GM10248 (cell line): ENCODE data around the gene PITPNC1.
"Not testable (repeated sequence)": the region's sequence is repeated elsewhere in the genome, so short reads cannot be mapped to it uniquely, and the experiment has no call there.

Experiments used
- CTCF ChIA-PET: fragments of 300-600 bp; sonication (Branson Sonifier 250); formaldehyde crosslinking; extraction: SDS; loops from one replicate; lab custom pipeline; 2021; ENCODE audit warnings: antibody characterized with exemption; lab: Yijun Ruan, JAX
- POLR2A ChIA-PET: fragments of 350-650 bp; sonication (Branson Sonifier 250); formaldehyde crosslinking; extraction: SDS; loops from one replicate; lab custom pipeline; 2020; ENCODE audit warnings: antibody characterized with exemption; lab: Yijun Ruan, JAX
- DNase-seq: peaks from one replicate; pipeline ENCODE4 v3.0.0; 2012; ENCODE audit errors: extremely low spot score
- CTCF ChIP-seq: IDR thresholded peaks from 2 replicates; pipeline ENCODE4 v1.5.1; 2012; ENCODE audit warnings: mild to moderate bottlenecking, low read depth; ENCODE audit errors: extremely low read depth, missing control alignments, control extremely low read depth

Gene PITPNC1

GRCh38 chr17:67647482-67647881 is 270.4 kb downstream of the PITPNC1 start:
- POLR2A ChIA-PET: interaction anchor here (0.6 kb wide), 3 partner anchors 73 to 413 kb away, joined by 3 to 4 read pairs (median 4); no protein-coding TSS in a partner anchor

GRCh38 chr17:67648032-67648905 is 271.2 kb downstream of the PITPNC1 start:
- CTCF ChIA-PET: interaction anchor here (0.8 to 7.9 kb wide), 14 partner anchors 9 to 272 kb away, joined by 3 to 68 read pairs (median 6); partner anchors contain the start of genes NOL11 and PITPNC1
- POLR2A ChIA-PET: interaction anchor here (0.6 kb wide), 2 partner anchors 320 to 414 kb away, joined by 3 to 4 read pairs; no protein-coding TSS in a partner anchor
- no peak for TF ChIP-seq CTCF
- no peak for DNase-seq

More at GRCh38 chr17:67647482-67647881, 270.4 kb downstream of the PITPNC1 start:
- CTCF ChIA-PET: interaction anchor here (0.8 to 7.9 kb wide), 12 partner anchors 9 to 271 kb away, joined by 3 to 68 read pairs (median 8); partner anchors contain the start of genes NOL11 and PITPNC1
- no peak for TF ChIP-seq CTCF
- no peak for DNase-seq

- not testable (repeated sequence) for DNase-seq
- ChIA-PET CTCF (interaction anchor here (0.7 to 7.9 kb wide), 12 partner anchors 9 to 272 kb away, joined by 3 to 68 read pairs (median 8); partner anchors contain the start of genes NOL11 and PITPNC1), POLR2A (interaction anchor here (0.6 kb wide), 1 partner anchor 185 kb away, joined by 3 read pairs; no protein-coding TSS in a partner anchor)
These were observed 271.8 kb downstream of the PITPNC1 start for GRCh38 chr17:67648906-67649295.

- ChIA-PET CTCF (interaction anchor here (0.7 to 7.9 kb wide), 10 partner anchors 9 to 273 kb away, joined by 3 to 68 read pairs (median 6); partner anchors contain the start of genes NOL11 and PITPNC1), POLR2A (interaction anchor here (1.0 kb wide), 1 partner anchor 9 kb away, joined by 4 read pairs; no protein-coding TSS in a partner anchor)
- DNase-seq: no peak
- TF ChIP-seq CTCF: no peak
These were observed 272.8 kb downstream of the PITPNC1 start for GRCh38 chr17:67649891-67650290.

- DNase-seq: not testable (repeated sequence)
- ChIA-PET POLR2A (interaction anchor here (0.7 kb wide), 1 partner anchor 81 kb away, joined by 4 read pairs; no protein-coding TSS in a partner anchor), CTCF (interaction anchor here (1.4 to 7.9 kb wide), 5 partner anchors 18 to 279 kb away, joined by 3 to 68 read pairs (median 5); partner anchors contain the start of gene PITPNC1)
These were observed 274.1 kb downstream of the PITPNC1 start for GRCh38 chr17:67651218-67651579.

- no peak for TF ChIP-seq CTCF
- CTCF ChIA-PET: interaction anchor here (0.9 to 6.2 kb wide), 6 partner anchors 10 to 276 kb away, joined by 3 to 58 read pairs (median 4); partner anchors contain the start of gene PITPNC1
- POLR2A ChIA-PET: no interaction called here
- no peak for DNase-seq
These were observed 275.4 kb downstream of the PITPNC1 start for GRCh38 chr17:67652433-67652832.

- ChIA-PET CTCF (interaction anchor here (0.9 to 1.3 kb wide), 5 partner anchors 27 to 281 kb away, joined by 3 to 4 read pairs (median 3); no protein-coding TSS in a partner anchor), POLR2A (interaction anchor here (0.6 kb wide), 1 partner anchor 33 kb away, joined by 4 read pairs; no protein-coding TSS in a partner anchor)
- TF ChIP-seq CTCF: no peak
- DNase-seq: no peak
These were observed 278.5 kb downstream of the PITPNC1 start for GRCh38 chr17:67655478-67656148.
